A549 (cell line): ENCODE measurements around the gene CPT1B.

Experiments
- CEBPB ChIP-seq, 2 experiments: fragments of >200 bp in 1 of 2; sonication (Bioruptor Twin) in 1 of 2; formaldehyde crosslinking in 1 of 2; IDR thresholded peaks; 2 replicates each; pipeline ENCODE4 v1.6.1; 2012 to 2016
- CTCF ChIP-seq: fragments of >200 bp; sonication (Bioruptor Twin); formaldehyde crosslinking; IDR thresholded peaks from 3 replicates; pipeline ENCODE4 v1.5.1; 2016
- EHF ChIP-seq: fragments of 250-450 bp; sonication (Bioruptor Pico); IDR thresholded peaks from 2 replicates; pipeline ENCODE4 v1.5.0; 2020; ENCODE audit warnings: mild to moderate bottlenecking
- ELK1 ChIP-seq: fragments of 150-350 bp; IDR thresholded peaks from 2 replicates; pipeline ENCODE4 v1.6.1; 2014; ENCODE audit warnings: low read depth, mild to moderate bottlenecking, low read length
- FOSB ChIP-seq: fragments of 250-450 bp; sonication (Bioruptor Pico); IDR thresholded peaks from 2 replicates; pipeline ENCODE4 v1.5.0; 2020; ENCODE audit warnings: mild to moderate bottlenecking, moderate library complexity
- MYC ChIP-seq: IDR thresholded peaks from 2 replicates; pipeline ENCODE4 v1.6.1; 2012; ENCODE audit warnings: mild to moderate bottlenecking, inconsistent platforms, low read length, improper control_type of control experiment, borderline replicate concordance
- USF2 ChIP-seq: fragments of 450-650 bp; IDR thresholded peaks from 2 replicates; pipeline ENCODE4 v1.6.1; 2014; ENCODE audit warnings: antibody characterized with exemption

- TF ChIP-seq EHF (no peak), CTCF (no peak), FOSB (CRISPR knock-in tag) (no peak), MYC (no peak), USF2 (no peak), CEBPB (IDR thresholded peaks at IDR 0.05) (no peak), ELK1 (no peak)
These were observed 33.3 kb upstream of the CPT1B start for GRCh38 chr22:50611341-50612060.
